Activated CD8-positive, alpha-beta T cell treated with anti-CD3 and anti-CD28 coated beads for 36 hours (primary cell): ENCODE results near the gene AMTN. TPM values are rescaled to one million over a fixed set of nuclear protein-coding genes. Genes with fewer than 3 reads are reported as not detected.

Experiments used
- ATAC-seq: fragments of 200-7000 bp; cut with Tn5 transposase; one replicate; pipeline ENCODE4 v1.10.0; 2021; ENCODE audit warnings: mild to moderate bottlenecking, moderate library complexity
- CTCF ChIA-PET: fragments of 350-600 bp; sonication (Branson Sonifier 250); formaldehyde crosslinking; loops from one replicate; lab custom pipeline; 2021; ENCODE audit warnings: antibody characterized with exemption; lab: Charles Lee
- POLR2A ChIA-PET: fragments of 350-600 bp; sonication (Branson Sonifier 250); formaldehyde crosslinking; loops from one replicate; lab custom pipeline; 2021; ENCODE audit warnings: antibody characterized with exemption; lab: Charles Lee
- DNase-seq: peaks from one replicate; pipeline ENCODE4 v3.0.0-alpha.2; 2020
- H3K27ac Mint-ChIP-seq: one replicate; pipeline ENCODE4 v1.8.0; 2021; ENCODE audit warnings: mild to moderate bottlenecking, mixed read lengths
- H3K27me3 Mint-ChIP-seq: one replicate; pipeline ENCODE4 v1.8.0; 2021; ENCODE audit warnings: mixed read lengths
- H3K36me3 Mint-ChIP-seq: one replicate; pipeline ENCODE4 v1.8.0; 2021; ENCODE audit warnings: low read depth, mixed read lengths
- H3K4me1 Mint-ChIP-seq: one replicate; pipeline ENCODE4 v1.8.0; 2021; ENCODE audit warnings: low read depth, mixed read lengths
- H3K4me3 Mint-ChIP-seq: one replicate; pipeline ENCODE4 v1.8.0; 2021; ENCODE audit warnings: mild to moderate bottlenecking, moderate library complexity, mixed read lengths
- H3K9me3 Mint-ChIP-seq: one replicate; pipeline ENCODE4 v1.8.0; 2021; ENCODE audit warnings: mixed read lengths
- intact Hi-C: fragments of 100-400 bp; cut with micrococcal nuclease; formaldehyde crosslinking; loops from one replicate; pipeline ENCODE4 v1.10.0; 2022
- total RNA-seq, 2 experiments: library from RNA; stranded (reverse); gene quantifications; one replicate each; pipeline ENCODE4 v1.2.3, GENCODE V29; 2021
- TF ChIP-seq, protein P1 (sequence below): fragments of 200-600 bp; IDR thresholded peaks from one replicate; pipeline ENCODE4 v1.8.0; 2022; ENCODE audit warnings: antibody characterized with exemption, mild to moderate bottlenecking

Gene AMTN
- total RNA-seq, 2 experiments from 2014 or later = not detected

DNA sequence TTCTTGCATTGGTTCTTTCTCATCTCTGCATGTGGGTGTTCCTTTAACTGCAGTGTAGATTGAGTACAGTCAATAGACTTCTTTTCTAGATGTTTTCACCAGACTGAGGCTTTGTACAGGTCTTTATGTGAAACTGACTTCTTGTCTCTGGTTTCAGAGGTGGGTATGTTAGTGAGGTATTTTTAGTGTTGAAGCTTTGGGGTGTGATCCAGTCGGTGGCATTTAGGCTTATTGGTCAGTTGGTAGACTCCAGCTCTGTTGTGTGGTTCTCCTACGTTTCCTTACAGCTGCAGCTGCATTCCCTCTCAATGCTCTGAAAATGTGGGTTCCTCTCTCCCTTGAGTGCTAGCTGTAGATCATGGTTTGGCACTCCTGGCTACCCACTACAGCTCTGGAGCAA is 52.4 kb downstream of the AMTN start:
- TF ChIP-seq, protein P1, sequence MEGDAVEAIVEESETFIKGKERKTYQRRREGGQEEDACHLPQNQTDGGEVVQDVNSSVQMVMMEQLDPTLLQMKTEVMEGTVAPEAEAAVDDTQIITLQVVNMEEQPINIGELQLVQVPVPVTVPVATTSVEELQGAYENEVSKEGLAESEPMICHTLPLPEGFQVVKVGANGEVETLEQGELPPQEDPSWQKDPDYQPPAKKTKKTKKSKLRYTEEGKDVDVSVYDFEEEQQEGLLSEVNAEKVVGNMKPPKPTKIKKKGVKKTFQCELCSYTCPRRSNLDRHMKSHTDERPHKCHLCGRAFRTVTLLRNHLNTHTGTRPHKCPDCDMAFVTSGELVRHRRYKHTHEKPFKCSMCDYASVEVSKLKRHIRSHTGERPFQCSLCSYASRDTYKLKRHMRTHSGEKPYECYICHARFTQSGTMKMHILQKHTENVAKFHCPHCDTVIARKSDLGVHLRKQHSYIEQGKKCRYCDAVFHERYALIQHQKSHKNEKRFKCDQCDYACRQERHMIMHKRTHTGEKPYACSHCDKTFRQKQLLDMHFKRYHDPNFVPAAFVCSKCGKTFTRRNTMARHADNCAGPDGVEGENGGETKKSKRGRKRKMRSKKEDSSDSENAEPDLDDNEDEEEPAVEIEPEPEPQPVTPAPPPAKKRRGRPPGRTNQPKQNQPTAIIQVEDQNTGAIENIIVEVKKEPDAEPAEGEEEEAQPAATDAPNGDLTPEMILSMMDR = no peak
- no peak overlapping the region for H3K27ac Mint-ChIP-seq
- H3K9me3 Mint-ChIP-seq = no peaks in the 10 kb centered on the region
- H3K4me3 Mint-ChIP-seq = no peak overlapping the region
- H3K36me3 Mint-ChIP-seq = no peaks in the 10 kb centered on the region
- ATAC-seq = no peak
- ChIA-PET POLR2A (no interaction called here), CTCF (no interaction called here)
- no peaks in the 10 kb centered on the region for H3K4me1 Mint-ChIP-seq
- intact Hi-C loops = no loop called here
- DNase-seq = no peak
- peaks cover 2% of the 10 kb centered on the region for H3K27me3 Mint-ChIP-seq

DNA sequence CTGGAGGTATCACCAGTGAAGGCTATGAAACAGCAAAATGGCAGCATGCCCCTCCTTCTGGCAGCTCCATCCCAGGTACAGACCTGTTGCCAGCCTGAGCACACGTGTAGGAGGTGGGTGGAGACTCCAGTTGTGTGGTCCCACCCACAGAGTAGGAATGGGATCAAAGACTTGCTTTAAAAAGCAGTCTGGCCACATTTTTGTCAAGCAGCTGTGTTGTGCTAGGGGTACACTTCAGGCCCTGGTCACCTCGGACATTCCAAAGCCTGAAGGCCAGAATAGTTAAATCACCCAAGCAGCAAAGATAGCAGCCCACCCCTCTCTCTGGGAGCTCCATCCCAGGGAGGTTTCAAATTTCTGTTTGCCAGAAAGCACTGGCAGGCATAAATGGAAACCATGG is 53.4 kb downstream of the AMTN start:
- H3K4me3 Mint-ChIP-seq = no peak overlapping the region
- no peaks in the 10 kb centered on the region for H3K9me3 Mint-ChIP-seq
- CTCF ChIA-PET = interaction anchor here (1.6 kb wide), 1 partner anchor 12 kb away, joined by 5 read pairs; no protein-coding TSS in a partner anchor
- H3K36me3 Mint-ChIP-seq = no peaks in the 10 kb centered on the region
- H3K27ac Mint-ChIP-seq = no peak overlapping the region
- no peak for ATAC-seq
- TF ChIP-seq, protein P1 = no peak
- no peak for DNase-seq
- POLR2A ChIA-PET = no interaction called here
- H3K27me3 Mint-ChIP-seq = peaks cover 2% of the 10 kb centered on the region
- intact Hi-C loops = no loop called here
- H3K4me1 Mint-ChIP-seq = no peaks in the 10 kb centered on the region

- intact Hi-C loops = no loop called here
- TF ChIP-seq, protein P1 = no peak
- ChIA-PET CTCF (no interaction called here), POLR2A (no interaction called here)
- no peak overlapping the region for H3K27ac Mint-ChIP-seq
- H3K36me3 Mint-ChIP-seq = no peaks in the 10 kb centered on the region
- no peak for DNase-seq
- H3K4me1 Mint-ChIP-seq = no peaks in the 10 kb centered on the region
- no peaks in the 10 kb centered on the region for H3K9me3 Mint-ChIP-seq
- no peak for ATAC-seq
- peaks cover 3% of the 10 kb centered on the region for H3K27me3 Mint-ChIP-seq
- no peak overlapping the region for H3K4me3 Mint-ChIP-seq
Observed at GRCh38 chr4:70575964-70576363, 57.6 kb downstream of the AMTN start.

- Mint-ChIP-seq H3K9me3 (no peaks in the 10 kb centered on the region), H3K4me1 (no peaks in the 10 kb centered on the region), H3K36me3 (no peaks in the 10 kb centered on the region), H3K4me3 (no peak overlapping the region), H3K27ac (no peak overlapping the region), H3K27me3 (peaks cover 3% of the 10 kb centered on the region)
- DNase-seq (no peak), ATAC-seq (no peak)
- intact Hi-C loops = no loop called here
- TF ChIP-seq, protein P1 = no peak
- CTCF ChIA-PET = interaction anchor here (0.7 kb wide), 1 partner anchor 18 kb away, joined by 3 read pairs; no protein-coding TSS in a partner anchor
- POLR2A ChIA-PET = no interaction called here
Observed at GRCh38 chr4:70577220-70577927, 59.0 kb downstream of the AMTN start.

- H3K4me1 Mint-ChIP-seq = no peaks in the 10 kb centered on the region
Observed at GRCh38 chr4:70581980-70582379, 63.6 kb downstream of the AMTN start.

More at GRCh38 chr4:70581980-70582379, 63.6 kb downstream of the AMTN start:
- Mint-ChIP-seq H3K27me3 (peaks cover 1% of the 10 kb centered on the region), H3K27ac (no peak overlapping the region), H3K4me3 (no peak overlapping the region), H3K9me3 (no peaks in the 10 kb centered on the region), H3K36me3 (no peaks in the 10 kb centered on the region)
- intact Hi-C loops = no loop called here
- DNase-seq = no peak
- TF ChIP-seq, protein P1 = no peak
- CTCF ChIA-PET = no interaction called here
- POLR2A ChIA-PET = interaction anchor here (0.6 kb wide), 2 partner anchors 379 to 1116 kb away, joined by 4 read pairs; no protein-coding TSS in a partner anchor
- ATAC-seq = no peak
